Vagina (tissue), 2 donors: ENCODE measurements around the gene CADM2. TPM values are rescaled to one million over a fixed set of nuclear protein-coding genes. Genes with fewer than 3 reads are reported as not detected.

Source experiments
- DNase-seq, 2 donors: peaks; one replicate each; pipeline ENCODE4 v3.0.0-alpha.2; 2017; ENCODE audit errors: extremely low spot score in 2 of 2
- H3K27ac ChIP-seq: fragments of 200-600 bp; sonication (generic); one replicate; pipeline ENCODE4 v1.5.1; 2019
- H3K27me3 ChIP-seq: fragments of 200-600 bp; sonication (generic); one replicate; pipeline ENCODE4 v1.5.1; 2019
- H3K36me3 ChIP-seq, 2 donors: fragments of 200-600 bp; sonication (generic); one replicate each; pipeline ENCODE4 v1.5.1; 2017 to 2019
- H3K4me1 ChIP-seq: fragments of 200-600 bp; sonication (generic); one replicate; pipeline ENCODE4 v1.5.1; 2019
- H3K4me3 ChIP-seq, 2 donors: fragments of 200-600 bp; sonication (generic); 1 replicate in 1 of 2; 2 replicates in 1 of 2; pipeline ENCODE4 v1.5.1; 2016 to 2019
- H3K9me3 ChIP-seq: fragments of 200-600 bp; sonication (generic); one replicate; pipeline ENCODE4 v1.5.1; 2019
- POLR2A ChIP-seq, 2 donors: fragments of 450-650 bp; IDR thresholded peaks; one replicate each; pipeline ENCODE4 v1.6.1; 2017; ENCODE audit warnings: antibody characterized with exemption in 2 of 2, mild to moderate bottlenecking in 2 of 2, moderate library complexity in 2 of 2
- POLR2AphosphoS5 ChIP-seq, 2 donors: sonication (generic); formaldehyde crosslinking; IDR thresholded peaks; one replicate each; pipeline ENCODE4 v1.9.0; 2017; ENCODE audit warnings: antibody characterized with exemption in 2 of 2, mild to moderate bottlenecking in 2 of 2, low read depth in 1 of 2; ENCODE audit not compliant: insufficient read depth in 1 of 2
- intact Hi-C: fragments of 100-400 bp; cut with DNase I; formaldehyde crosslinking; loops from one replicate; pipeline ENCODE4 v1.15.1; 2023
- total RNA-seq: library from RNA; depleted of rRNA; stranded (reverse); fragments of >200 nt; gene quantifications from one replicate; pipeline ENCODE4 v1.2.3, GENCODE V29; 2016
- TF ChIP-seq, protein P1 (sequence below), 3 experiments: fragments of 450-650 bp in 2 of 3; fragments of 200-600 bp in 1 of 3; sonication (generic) in 1 of 3; IDR thresholded peaks; one replicate each; pipeline ENCODE4 v1.5.1; 2017 to 2019; ENCODE audit warnings: antibody characterized with exemption in 3 of 3, mild to moderate bottlenecking in 2 of 3, moderate library complexity in 2 of 3

The CADM2 gene
- total RNA-seq, 1 donor from 2014 or later, result 3.7 TPM

DNA sequence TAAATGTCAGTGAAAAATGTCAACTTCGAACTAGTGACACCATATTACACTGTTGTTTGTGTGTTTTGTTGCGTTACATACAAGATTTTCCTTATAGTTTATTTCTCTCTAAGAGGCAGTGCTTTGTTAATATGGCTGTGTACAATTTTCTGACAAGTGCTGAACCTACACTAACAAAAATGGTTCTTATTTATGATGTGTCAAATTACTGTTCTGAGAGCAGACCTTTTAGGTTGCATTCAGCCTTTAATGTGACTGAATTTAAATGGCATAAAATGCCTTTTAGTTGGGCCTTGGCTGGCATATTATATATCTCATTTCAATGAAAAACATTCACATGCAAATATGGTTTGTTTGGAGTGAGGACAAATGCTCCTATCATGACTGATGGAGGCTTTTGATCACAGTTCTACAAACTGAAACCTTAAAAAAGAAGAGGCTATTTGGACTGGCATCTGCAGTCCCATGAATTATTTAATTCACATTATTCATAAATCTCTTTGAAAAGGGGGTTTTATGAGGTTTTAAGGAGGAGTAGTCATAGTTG, 750.6 kb downstream of the CADM2 start:
- no peaks in the 10 kb centered on the region for H3K4me1 ChIP-seq
- no peaks in the 10 kb centered on the region for H3K36me3 ChIP-seq
- no peaks in the 10 kb centered on the region for H3K9me3 ChIP-seq
- DNase-seq, result no peak
- no peaks in the 10 kb centered on the region for H3K27me3 ChIP-seq
- intact Hi-C loops, result no loop called here
- H3K27ac ChIP-seq, result no peak overlapping the region
- TF ChIP-seq, protein P1, sequence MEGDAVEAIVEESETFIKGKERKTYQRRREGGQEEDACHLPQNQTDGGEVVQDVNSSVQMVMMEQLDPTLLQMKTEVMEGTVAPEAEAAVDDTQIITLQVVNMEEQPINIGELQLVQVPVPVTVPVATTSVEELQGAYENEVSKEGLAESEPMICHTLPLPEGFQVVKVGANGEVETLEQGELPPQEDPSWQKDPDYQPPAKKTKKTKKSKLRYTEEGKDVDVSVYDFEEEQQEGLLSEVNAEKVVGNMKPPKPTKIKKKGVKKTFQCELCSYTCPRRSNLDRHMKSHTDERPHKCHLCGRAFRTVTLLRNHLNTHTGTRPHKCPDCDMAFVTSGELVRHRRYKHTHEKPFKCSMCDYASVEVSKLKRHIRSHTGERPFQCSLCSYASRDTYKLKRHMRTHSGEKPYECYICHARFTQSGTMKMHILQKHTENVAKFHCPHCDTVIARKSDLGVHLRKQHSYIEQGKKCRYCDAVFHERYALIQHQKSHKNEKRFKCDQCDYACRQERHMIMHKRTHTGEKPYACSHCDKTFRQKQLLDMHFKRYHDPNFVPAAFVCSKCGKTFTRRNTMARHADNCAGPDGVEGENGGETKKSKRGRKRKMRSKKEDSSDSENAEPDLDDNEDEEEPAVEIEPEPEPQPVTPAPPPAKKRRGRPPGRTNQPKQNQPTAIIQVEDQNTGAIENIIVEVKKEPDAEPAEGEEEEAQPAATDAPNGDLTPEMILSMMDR (IDR thresholded peaks at IDR 0.05), result no peak
- TF ChIP-seq POLR2A (IDR thresholded peaks at IDR 0.05), result no peak
- no peak for TF ChIP-seq POLR2AphosphoS5 (IDR thresholded peaks at IDR 0.05; ENCODE audit: insufficient read depth in 1 of 2, low read depth in 1 of 2)
- no peak overlapping the region for H3K4me3 ChIP-seq

DNA sequence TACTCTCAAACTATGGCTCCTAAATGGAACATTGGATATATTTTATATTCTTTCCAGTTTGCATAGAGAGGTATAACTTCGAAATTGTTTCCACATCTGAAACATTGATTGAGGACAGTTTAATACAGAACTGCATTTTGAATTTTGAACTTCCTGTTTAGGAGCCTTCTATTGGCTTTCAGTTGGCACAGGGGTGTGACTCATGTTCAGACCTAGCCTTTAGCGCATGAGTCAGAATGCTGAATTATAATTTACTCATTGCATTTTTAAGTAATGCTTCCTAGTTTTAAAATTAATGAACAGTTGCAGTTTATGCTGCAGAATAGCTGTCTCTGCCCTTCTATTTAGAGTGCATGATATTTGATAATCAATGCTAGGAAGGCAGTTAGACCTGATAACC, 751.7 kb downstream of the CADM2 start:
- no peaks in the 10 kb centered on the region for H3K9me3 ChIP-seq
- H3K4me3 ChIP-seq, result no peak overlapping the region
- no peaks in the 10 kb centered on the region for H3K27me3 ChIP-seq
- TF ChIP-seq, protein P1 (IDR thresholded peaks at IDR 0.05), result no peak
- TF ChIP-seq POLR2A (IDR thresholded peaks at IDR 0.05), result no peak
- no peak for TF ChIP-seq POLR2AphosphoS5 (IDR thresholded peaks at IDR 0.05; ENCODE audit: insufficient read depth in 1 of 2, low read depth in 1 of 2)
- no peak overlapping the region for H3K27ac ChIP-seq
- no peaks in the 10 kb centered on the region for H3K4me1 ChIP-seq
- intact Hi-C loops, result no loop called here
- no peak for DNase-seq
- no peaks in the 10 kb centered on the region for H3K36me3 ChIP-seq

DNA sequence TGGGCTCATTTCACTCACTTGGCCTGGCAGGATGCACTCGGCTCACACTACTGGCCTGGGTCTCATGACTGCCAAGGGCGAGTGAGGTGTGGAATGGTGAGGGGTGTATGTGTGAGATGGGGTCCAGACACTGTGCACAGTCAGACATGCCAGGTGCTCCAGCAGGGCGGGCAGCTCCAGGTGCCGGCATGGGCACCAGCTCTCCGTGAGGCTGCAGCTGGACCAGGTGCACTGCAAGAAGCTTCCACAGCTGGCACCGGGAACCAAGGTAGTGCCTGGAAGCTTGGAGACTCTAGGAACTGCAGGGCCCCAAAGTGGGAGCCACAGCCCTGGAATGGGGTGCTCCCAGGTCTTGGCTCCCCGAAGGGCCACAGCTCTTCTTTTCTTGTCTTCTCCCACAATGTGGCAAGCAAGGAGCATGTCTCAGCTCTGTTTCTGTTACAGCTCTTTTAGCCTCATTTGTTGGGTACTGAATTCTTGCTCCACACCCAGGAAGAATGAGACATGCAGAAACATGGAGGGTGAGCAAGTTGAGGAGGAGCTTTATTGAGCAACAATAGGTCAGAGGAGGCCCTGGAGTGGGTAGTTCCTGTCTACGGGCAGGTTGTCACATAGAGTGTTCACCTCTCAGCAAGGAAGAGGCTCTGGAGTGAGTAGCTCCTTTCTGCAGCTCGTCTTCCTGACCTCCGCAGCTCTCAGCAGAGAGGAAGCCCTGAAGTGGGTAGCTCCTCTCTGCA, 762.8 kb downstream of the CADM2 start:
- H3K4me3 ChIP-seq, result no peak overlapping the region
- no peaks in the 10 kb centered on the region for H3K36me3 ChIP-seq
- no peak for DNase-seq
- intact Hi-C loops, result no loop called here
- no peak overlapping the region for H3K27ac ChIP-seq
- H3K27me3 ChIP-seq, result no peaks in the 10 kb centered on the region
- H3K4me1 ChIP-seq, result no peaks in the 10 kb centered on the region
- TF ChIP-seq POLR2AphosphoS5 (IDR thresholded peaks at IDR 0.05; ENCODE audit: insufficient read depth in 1 of 2, low read depth in 1 of 2) (no peak), POLR2A (IDR thresholded peaks at IDR 0.05) (no peak)
- TF ChIP-seq, protein P1 (IDR thresholded peaks at IDR 0.05), result no peak
- H3K9me3 ChIP-seq, result no peaks in the 10 kb centered on the region

DNA sequence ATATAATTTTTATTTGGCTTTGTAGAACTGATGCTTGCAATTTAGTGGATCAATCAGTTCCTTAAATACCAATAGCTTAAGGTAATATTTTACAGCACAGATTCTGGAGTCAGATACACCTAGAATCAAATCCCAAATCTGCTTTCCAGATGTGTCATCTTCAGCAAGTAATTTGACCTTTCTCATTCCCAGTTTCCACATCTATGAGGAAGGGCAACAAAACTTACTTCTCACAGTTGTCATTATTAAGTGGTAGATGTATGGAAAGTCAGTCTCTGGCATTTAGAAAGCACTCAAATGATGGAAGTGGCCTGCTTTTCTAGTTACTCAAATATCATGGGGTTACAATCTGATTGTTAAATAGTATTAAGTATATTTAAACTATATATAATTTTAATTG, 767.0 kb downstream of the CADM2 start:
- no peak overlapping the region for H3K4me3 ChIP-seq
- H3K4me1 ChIP-seq, result no peaks in the 10 kb centered on the region
- no peaks in the 10 kb centered on the region for H3K36me3 ChIP-seq
- intact Hi-C loops, result no loop called here
- no peaks in the 10 kb centered on the region for H3K27me3 ChIP-seq
- TF ChIP-seq POLR2A (IDR thresholded peaks at IDR 0.05) (no peak), POLR2AphosphoS5 (IDR thresholded peaks at IDR 0.05; ENCODE audit: insufficient read depth in 1 of 2, low read depth in 1 of 2) (no peak)
- TF ChIP-seq, protein P1 (IDR thresholded peaks at IDR 0.05), result no peak
- H3K27ac ChIP-seq, result no peak overlapping the region
- no peak for DNase-seq
- H3K9me3 ChIP-seq, result no peaks in the 10 kb centered on the region

DNA sequence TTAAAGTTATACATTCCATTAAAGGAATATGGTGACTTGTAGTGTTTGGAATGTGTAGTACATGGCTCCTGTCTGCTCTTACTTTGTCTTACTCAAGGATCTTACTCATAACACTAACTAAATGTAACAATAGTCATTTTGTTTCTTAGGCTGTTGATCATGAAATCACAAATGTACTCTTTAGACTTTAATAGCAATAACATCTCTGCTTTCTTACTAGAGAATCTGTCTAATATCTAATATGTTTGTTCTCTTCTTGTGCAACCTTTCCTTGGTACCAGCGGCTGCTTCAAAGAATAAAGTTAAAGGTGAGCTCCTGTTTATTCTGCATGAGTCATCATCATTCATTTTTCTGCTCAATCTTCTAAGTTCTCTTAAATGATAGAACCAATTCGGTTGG, 767.5 kb downstream of the CADM2 start:
- no peak for DNase-seq
- Histone ChIP-seq H3K27ac (no peak overlapping the region), H3K36me3 (no peaks in the 10 kb centered on the region), H3K4me1 (no peaks in the 10 kb centered on the region), H3K27me3 (no peaks in the 10 kb centered on the region), H3K4me3 (no peak overlapping the region), H3K9me3 (no peaks in the 10 kb centered on the region)
- intact Hi-C loops, result no loop called here
- TF ChIP-seq POLR2AphosphoS5 (IDR thresholded peaks at IDR 0.05; ENCODE audit: insufficient read depth in 1 of 2, low read depth in 1 of 2), result no peak
- no peak for TF ChIP-seq POLR2A (IDR thresholded peaks at IDR 0.05)
- TF ChIP-seq, protein P1 (IDR thresholded peaks at IDR 0.05), result no peak
